Cerebellar cortex (tissue), 1 donor: ENCODE measurements around the gene IQCH.

ENCODE experiments used
- DNase-seq: peaks from one replicate; pipeline ENCODE4 v3.0.0-alpha.2; 2015; ENCODE audit warnings: low spot score

Gene IQCH

DNA sequence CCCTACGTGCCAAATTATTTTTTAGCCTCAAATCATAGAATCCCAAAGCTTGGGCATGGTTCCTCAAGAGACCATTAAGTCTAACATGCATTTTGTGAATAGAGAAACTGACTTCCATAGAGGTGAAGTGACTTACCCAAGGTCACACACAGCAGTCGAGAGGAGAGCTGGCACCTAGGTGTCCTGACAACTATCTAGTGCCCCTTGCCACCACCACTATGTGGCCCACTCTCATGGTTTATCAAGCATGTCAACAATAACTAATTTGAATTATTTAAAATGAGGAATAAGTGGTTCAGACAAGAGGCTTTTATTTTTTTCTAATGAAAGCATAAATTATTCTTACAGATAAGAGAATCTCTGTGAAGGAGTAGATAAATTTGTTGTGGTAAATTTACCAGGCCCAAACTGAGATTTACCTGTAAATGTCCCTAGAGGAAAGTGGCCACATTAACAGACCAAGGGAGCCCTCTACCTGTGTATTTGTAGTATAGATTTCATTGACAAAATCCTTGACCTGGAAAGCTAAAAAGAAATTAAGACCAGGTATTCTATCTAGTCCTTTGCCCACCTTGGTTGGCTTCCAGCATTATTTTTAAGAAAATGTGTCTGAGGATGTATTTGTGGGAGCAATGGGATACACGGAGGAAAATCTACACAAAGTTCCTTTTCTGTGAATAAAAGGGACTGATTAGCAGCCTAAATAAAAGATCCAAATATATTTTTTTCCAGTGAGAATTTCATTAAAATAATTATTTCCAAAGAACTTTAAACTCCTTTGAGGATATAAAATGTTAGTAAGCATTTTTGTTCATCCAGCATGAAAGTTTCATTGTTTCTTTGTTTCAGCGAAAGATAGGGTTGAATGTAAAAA lies 49.1 kb downstream of the IQCH start:
- DNase-seq, result peak; percentile 55

GRCh38 chr15:67304778-67305177 lies 50.2 kb downstream of the IQCH start:
- no peak for DNase-seq

DNA sequence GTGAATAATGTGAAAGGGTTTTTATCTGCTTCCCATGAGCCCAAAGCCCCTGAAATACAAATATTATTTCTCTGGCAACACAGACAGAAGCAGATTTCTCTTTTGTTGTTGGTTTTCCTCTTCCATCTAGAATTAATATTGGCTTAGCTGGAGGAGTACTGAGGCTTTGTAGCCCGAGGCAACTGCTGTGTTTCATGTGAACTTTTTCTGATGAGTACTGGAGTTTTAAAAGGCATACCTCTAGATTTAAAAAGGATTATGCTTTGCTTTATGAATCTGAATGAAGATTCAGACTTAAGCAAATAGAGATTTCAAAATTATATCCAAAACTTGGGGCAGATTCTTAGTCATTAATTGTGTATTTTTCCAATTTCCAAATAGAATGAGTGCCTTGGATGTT lies 50.9 kb downstream of the IQCH start:
- no peak for DNase-seq

GRCh38 chr15:67307156-67307555 lies 52.6 kb downstream of the IQCH start:
- DNase-seq, result no peak

- no peak for DNase-seq
These were observed 53.5 kb downstream of the IQCH start for GRCh38 chr15:67307889-67308597.

- no peak for DNase-seq
These were observed 57.1 kb downstream of the IQCH start for GRCh38 chr15:67311731-67312130.

GRCh38 chr15:67319961-67320360 lies 65.4 kb downstream of the IQCH start:
- no peak for DNase-seq

- no peak for DNase-seq
These were observed 66.8 kb downstream of the IQCH start for GRCh38 chr15:67321352-67321751.

- no peak for DNase-seq
These were observed 67.9 kb downstream of the IQCH start for GRCh38 chr15:67322481-67322880.

DNA sequence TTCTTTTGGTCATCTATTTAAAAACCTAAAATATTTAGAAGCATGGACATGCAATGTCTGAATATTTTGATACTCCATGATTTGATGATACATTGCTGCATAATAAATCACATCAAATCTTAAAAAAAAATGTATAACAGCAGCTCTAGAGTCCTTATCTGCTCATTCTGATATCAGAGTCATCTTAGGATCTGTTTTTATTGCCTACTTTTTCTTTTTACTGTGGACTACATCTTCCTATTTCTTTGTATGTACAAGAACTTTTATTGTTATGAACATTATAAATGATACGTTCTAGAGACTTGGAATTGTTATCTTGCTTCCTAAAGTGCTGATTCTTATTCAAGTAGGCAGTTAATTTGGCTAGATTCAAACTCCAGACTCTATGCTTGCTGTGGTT lies 72.7 kb downstream of the IQCH start:
- no peak for DNase-seq

GRCh38 chr15:67327737-67328136 lies 73.2 kb downstream of the IQCH start:
- DNase-seq, result no peak

GRCh38 chr15:67329984-67330733 lies 75.6 kb downstream of the IQCH start:
- DNase-seq, result no peak

DNA sequence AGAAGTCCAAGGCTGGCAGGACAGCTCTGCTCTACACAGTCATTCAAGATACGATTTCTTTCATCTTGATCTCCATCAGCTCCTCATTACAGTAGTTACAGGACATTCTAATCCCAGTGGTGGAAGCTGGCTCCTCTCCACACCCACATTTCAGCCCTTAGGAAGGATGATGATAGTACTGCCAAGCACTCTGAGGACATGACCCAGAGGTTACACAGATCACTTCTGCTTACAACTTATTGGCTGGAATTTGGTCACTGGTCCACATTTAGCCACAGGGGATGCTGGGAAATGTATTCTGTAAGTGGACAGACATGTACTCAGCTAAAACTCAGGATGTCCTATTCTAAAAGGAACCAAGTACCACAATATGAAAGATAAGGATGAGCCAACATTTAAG lies 77.1 kb downstream of the IQCH start:
- no peak for DNase-seq

DNA sequence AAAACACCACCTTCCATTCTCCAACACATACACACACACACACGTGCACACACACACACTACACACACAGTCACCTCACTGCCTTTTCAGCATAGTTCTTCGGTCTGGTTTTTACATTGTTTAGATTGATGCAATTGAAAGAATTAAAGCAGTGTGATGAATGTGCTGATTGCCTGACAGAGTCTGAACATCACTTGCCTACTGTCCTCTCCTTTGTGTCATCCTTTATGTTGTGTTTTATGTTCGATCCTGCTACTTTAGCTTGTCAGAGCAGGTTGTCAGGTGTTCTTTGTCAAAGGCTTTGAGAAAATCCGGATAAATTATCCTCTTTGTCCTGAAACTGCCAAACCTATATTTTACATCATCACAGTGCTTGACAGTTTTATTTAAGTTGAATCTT lies 80.4 kb downstream of the IQCH start:
- DNase-seq, result no peak

GRCh38 chr15:67335534-67336222 lies 81.1 kb downstream of the IQCH start:
- DNase-seq, result no peak

GRCh38 chr15:67340630-67341029 lies 86.0 kb downstream of the IQCH start:
- no peak for DNase-seq

- DNase-seq, result no peak
These were observed 87.0 kb downstream of the IQCH start for GRCh38 chr15:67341539-67341938.

- DNase-seq, result no peak
These were observed 88.6 kb downstream of the IQCH start for GRCh38 chr15:67343206-67343605.

- no peak for DNase-seq
These were observed 95.0 kb downstream of the IQCH start for GRCh38 chr15:67349634-67350033.

- DNase-seq, result no peak
These were observed 95.5 kb downstream of the IQCH start for GRCh38 chr15:67350042-67350441.

DNA sequence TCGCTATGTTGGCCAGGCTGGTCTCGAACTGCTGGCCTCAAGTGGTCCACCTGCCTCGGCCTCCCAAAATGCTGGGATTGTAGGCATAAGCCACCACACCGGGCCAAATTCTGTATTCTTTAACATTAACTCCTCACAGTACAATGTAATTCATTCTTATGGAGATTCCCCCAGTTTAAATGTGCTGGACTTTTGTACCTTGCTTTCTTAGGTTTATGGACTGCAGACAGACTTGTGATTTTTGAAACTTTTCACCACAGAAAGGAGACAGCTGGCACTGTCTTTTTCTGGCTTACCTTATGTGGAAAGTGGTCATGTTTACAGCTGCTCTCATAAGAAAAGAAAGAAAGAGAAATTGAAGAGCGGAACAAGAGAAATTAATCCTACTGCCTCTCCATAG lies 103.8 kb downstream of the IQCH start:
- no peak for DNase-seq

DNA sequence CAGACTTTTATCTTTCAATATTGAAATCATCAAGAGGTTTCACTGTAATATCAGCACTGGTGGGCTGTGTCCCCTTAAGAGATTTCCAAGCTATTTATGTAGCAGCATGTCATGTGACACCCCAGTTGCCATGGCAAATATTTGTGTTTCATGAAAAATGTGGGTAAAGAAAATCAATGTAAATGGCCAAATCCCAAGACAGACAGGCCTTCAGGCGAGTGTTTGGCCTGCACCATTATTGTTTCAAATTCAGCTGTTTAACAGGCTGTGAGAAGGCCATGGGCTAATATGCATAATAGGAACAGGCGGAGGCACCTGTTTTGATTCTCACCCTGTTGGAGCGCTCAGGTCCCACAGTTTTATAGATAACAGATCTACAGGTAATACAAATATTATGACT lies 104.2 kb downstream of the IQCH start:
- DNase-seq, result no peak
